MM.1S (cell line): ENCODE results near the gene LRRD1.

Experiments used
- CTCF ChIP-seq: fragments of 300-600 bp; sonication (generic); IDR thresholded peaks from 2 replicates; pipeline ENCODE4 v1.5.1; 2016; ENCODE audit warnings: antibody characterized with exemption, low read length, mixed read lengths
- EZH2phosphoT487 ChIP-seq: fragments of 300-600 bp; sonication (generic); IDR thresholded peaks from 2 replicates; pipeline ENCODE4 v1.6.1; 2018; ENCODE audit warnings: antibody characterized with exemption, low read length

GRCh38 chr7:92158660-92159575, 20.0 kb downstream of the LRRD1 start:
- TF ChIP-seq CTCF (no peak), EZH2phosphoT487 (no peak)
